GM12873 (cell line): ENCODE data around the gene GRIK5.

Experiments used
- CTCF ChIP-seq: IDR thresholded peaks from 2 replicates; pipeline ENCODE4 v1.5.1; 2012; ENCODE audit warnings: low read depth, mild to moderate bottlenecking, moderate library complexity, low read length, control low read depth; ENCODE audit not compliant: insufficient read depth; ENCODE audit errors: missing control alignments

Gene GRIK5

GRCh38 chr19:42018503-42019193 lies 51.4 kb downstream of the GRIK5 start:
- TF ChIP-seq CTCF: no peak

- no peak for TF ChIP-seq CTCF
Observed at GRCh38 chr19:42017040-42017439, 53.0 kb downstream of the GRIK5 start.

GRCh38 chr19:42010245-42011126 lies 59.5 kb downstream of the GRIK5 start:
- TF ChIP-seq CTCF: no peak

GRCh38 chr19:42006569-42006968 lies 63.4 kb downstream of the GRIK5 start:
- TF ChIP-seq CTCF: no peak

GRCh38 chr19:42005504-42005903 lies 64.5 kb downstream of the GRIK5 start:
- TF ChIP-seq CTCF: no peak

GRCh38 chr19:42003506-42004294 lies 66.3 kb downstream of the GRIK5 start:
- no peak for TF ChIP-seq CTCF

GRCh38 chr19:41999878-42000208 lies 70.2 kb downstream of the GRIK5 start:
- no peak for TF ChIP-seq CTCF
